Kidney epithelial cell (primary cell): ENCODE results near the gene LRP1. TPM values are rescaled to one million over a fixed set of nuclear protein-coding genes. Genes with fewer than 3 reads are reported as not detected.

Experiments used
- DNase-seq: peaks from one replicate; pipeline ENCODE4 v3.0.0-alpha.2; 2010; ENCODE audit warnings: low read depth
- H3K27me3 ChIP-seq: 2 replicates; pipeline ENCODE4 v1.6.0; 2011; ENCODE audit warnings: low read length; ENCODE audit not compliant: control insufficient read depth, insufficient read depth
- H3K36me3 ChIP-seq: 2 replicates; pipeline ENCODE4 v1.5.1; 2011; ENCODE audit warnings: low read length; ENCODE audit not compliant: control insufficient read depth, insufficient read depth
- H3K4me3 ChIP-seq: 2 replicates; pipeline ENCODE4 v1.5.1; 2011; ENCODE audit warnings: low read depth, mild to moderate bottlenecking, control low read depth, low read length
- total RNA-seq: library from RNA; depleted of rRNA; stranded (reverse); fragments of >200 nt; gene quantifications from 2 replicates; pipeline ENCODE4 v1.2.3, GENCODE V29; 2015
- TF ChIP-seq, protein P1 (sequence below): IDR thresholded peaks from 2 replicates; pipeline ENCODE4 v1.5.1; 2011; ENCODE audit warnings: mild to moderate bottlenecking, moderate library complexity, low read length, control low read depth, inconsistent platforms; ENCODE audit not compliant: insufficient read depth, poor library complexity, severe bottlenecking

LRP1 gene
- total RNA-seq, 1 donor from 2014 or later: 40.2 TPM

DNA sequence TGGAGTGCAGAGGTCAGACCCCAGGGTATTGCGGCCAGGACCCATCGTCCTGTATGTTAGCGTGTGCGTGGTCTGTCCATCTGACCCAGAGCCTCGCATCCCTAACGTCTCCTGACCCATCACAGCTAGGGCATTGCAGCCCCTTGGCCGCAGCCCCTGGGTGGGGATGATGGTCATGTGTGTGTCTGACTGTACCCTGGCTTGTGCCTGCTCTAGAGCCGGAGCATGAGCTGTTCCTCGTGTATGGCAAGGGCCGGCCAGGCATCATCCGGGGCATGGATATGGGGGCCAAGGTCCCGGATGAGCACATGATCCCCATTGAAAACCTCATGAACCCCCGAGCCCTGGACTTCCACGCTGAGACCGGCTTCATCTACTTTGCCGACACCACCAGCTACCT lies 29.9 kb downstream of the LRP1 start:
- H3K36me3 ChIP-seq: peaks cover 2% of the 10 kb centered on the region

DNA sequence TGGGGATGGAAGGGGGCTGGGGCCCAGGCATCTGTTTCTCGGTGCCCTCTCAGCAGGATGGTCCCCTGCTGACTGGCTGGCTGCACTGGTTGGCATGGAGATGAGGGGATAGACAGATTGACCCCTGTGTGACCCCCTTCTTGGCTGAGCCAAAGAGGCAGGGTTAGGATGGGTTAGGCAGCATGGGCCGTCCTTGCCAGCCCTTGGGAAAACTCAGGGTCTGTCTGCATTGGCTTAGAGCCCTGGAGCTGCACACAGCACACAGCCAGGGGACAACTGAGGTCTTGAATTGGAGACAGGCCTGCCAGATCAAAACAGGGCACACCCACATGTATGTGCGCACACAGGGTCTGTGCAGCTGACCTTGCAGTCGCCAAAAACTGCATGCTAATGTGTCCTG lies 30.4 kb downstream of the LRP1 start:
- Histone ChIP-seq H3K36me3 (peaks cover 2% of the 10 kb centered on the region), H3K27me3 (no peaks in the 10 kb centered on the region), H3K4me3 (no peak overlapping the region)
- TF ChIP-seq, protein P1, sequence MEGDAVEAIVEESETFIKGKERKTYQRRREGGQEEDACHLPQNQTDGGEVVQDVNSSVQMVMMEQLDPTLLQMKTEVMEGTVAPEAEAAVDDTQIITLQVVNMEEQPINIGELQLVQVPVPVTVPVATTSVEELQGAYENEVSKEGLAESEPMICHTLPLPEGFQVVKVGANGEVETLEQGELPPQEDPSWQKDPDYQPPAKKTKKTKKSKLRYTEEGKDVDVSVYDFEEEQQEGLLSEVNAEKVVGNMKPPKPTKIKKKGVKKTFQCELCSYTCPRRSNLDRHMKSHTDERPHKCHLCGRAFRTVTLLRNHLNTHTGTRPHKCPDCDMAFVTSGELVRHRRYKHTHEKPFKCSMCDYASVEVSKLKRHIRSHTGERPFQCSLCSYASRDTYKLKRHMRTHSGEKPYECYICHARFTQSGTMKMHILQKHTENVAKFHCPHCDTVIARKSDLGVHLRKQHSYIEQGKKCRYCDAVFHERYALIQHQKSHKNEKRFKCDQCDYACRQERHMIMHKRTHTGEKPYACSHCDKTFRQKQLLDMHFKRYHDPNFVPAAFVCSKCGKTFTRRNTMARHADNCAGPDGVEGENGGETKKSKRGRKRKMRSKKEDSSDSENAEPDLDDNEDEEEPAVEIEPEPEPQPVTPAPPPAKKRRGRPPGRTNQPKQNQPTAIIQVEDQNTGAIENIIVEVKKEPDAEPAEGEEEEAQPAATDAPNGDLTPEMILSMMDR: no peak
- no peak for DNase-seq

More for the DNA sequence above, 29.9 kb downstream of the LRP1 start:
- Histone ChIP-seq H3K4me3 (no peak overlapping the region), H3K27me3 (no peaks in the 10 kb centered on the region)
- DNase-seq: no peak
- TF ChIP-seq, protein P1: no peak

DNA sequence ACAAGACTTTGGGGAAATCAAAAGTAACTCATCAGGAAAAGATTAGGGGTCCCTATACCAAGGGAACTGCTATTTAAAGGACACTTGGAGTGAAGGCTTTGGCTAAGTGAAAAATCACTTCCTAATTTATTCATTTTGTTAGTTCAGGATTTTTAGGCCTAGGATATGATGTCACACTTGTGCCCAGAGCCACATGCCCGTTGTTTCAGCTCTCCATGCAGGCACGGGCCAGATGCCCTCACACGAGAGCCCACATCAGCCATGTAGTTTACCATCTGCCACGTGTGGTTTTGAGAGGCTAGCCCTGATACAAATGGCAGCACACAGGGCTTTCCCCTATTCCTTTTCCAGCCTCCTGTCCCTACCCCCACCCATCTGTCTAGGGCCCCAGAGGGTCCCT lies 31.0 kb downstream of the LRP1 start:
- TF ChIP-seq, protein P1: no peak
- Histone ChIP-seq H3K4me3 (no peak overlapping the region), H3K27me3 (no peaks in the 10 kb centered on the region), H3K36me3 (peaks cover 2% of the 10 kb centered on the region)
- no peak for DNase-seq

DNA sequence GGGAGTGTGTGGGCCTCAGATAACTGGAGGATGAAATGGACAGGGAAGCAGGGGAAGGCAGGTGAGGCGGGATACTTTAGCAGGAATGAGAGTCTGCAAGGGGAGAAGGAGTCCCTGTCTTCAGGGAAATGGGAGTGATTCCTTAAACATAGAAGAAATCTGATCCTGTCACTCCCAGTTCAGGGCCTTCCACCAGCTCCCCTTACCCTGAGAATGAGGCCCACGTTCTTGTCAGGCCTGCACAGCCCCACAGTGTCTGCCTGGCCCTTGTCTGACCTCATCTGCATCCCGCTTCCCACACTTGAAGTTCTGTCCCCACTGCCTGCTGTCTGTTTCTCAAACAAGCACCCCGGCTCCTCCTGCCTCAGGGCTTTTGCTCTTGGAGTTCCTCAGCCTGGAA lies 31.8 kb downstream of the LRP1 start:
- TF ChIP-seq, protein P1: no peak
- peaks cover 4% of the 10 kb centered on the region for H3K36me3 ChIP-seq

DNA sequence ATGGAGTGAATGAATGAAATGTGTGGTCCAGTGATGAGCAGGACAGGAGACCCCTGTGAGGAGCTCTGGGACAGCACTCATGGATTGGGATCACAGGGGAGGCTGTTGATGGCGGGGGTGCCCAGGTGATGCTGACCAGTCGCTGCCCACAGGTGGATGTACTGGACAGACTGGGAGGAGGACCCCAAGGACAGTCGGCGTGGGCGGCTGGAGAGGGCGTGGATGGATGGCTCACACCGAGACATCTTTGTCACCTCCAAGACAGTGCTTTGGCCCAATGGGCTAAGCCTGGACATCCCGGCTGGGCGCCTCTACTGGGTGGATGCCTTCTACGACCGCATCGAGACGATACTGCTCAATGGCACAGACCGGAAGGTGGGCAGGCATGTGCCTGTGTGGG lies 32.5 kb downstream of the LRP1 start:
- DNase-seq: no peak

More for the DNA sequence above, 31.8 kb downstream of the LRP1 start:
- Histone ChIP-seq H3K27me3 (no peaks in the 10 kb centered on the region), H3K4me3 (no peak overlapping the region)
- DNase-seq: no peak

DNA sequence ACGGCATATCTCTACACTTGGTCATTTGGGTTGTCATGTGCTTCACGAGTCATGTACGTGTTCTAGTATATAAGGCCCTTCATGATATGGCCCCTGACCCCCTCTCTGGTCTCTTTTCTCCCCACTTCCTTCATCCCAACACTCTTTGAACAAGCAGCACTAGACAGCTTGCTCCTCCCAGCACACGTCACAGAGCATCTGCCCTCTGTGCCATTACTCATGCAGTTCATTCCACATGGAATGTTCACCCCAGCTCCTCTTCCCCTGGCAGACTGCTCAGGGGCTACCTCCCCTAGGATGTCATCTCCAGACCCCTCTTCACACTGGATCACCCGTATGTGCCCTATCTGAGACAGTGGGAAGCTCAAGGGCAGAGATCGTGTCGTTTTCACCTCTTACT lies 33.2 kb downstream of the LRP1 start:
- TF ChIP-seq, protein P1: no peak
- Histone ChIP-seq H3K36me3 (peaks cover 4% of the 10 kb centered on the region), H3K4me3 (no peak overlapping the region), H3K27me3 (no peaks in the 10 kb centered on the region)
- no peak for DNase-seq

More for the DNA sequence above, 32.5 kb downstream of the LRP1 start:
- H3K27me3 ChIP-seq: no peaks in the 10 kb centered on the region
- H3K4me3 ChIP-seq: no peak overlapping the region
- TF ChIP-seq, protein P1: no peak
- H3K36me3 ChIP-seq: peaks cover 4% of the 10 kb centered on the region
